Activated CD8-positive, alpha-beta T cell treated with anti-CD3 and anti-CD28 coated beads for 36 hours (primary cell): Measurements from ENCODE around the gene COLEC12. TPM values are rescaled to one million over a fixed set of nuclear protein-coding genes. Genes with fewer than 3 reads are reported as not detected.

Experiments used
- ATAC-seq: fragments of 200-7000 bp; cut with Tn5 transposase; one replicate; pipeline ENCODE4 v1.10.0; 2021; ENCODE audit warnings: mild to moderate bottlenecking, moderate library complexity
- CTCF ChIA-PET: fragments of 350-600 bp; sonication (Branson Sonifier 250); formaldehyde crosslinking; loops from one replicate; lab custom pipeline; 2021; ENCODE audit warnings: antibody characterized with exemption; lab: Charles Lee
- POLR2A ChIA-PET: fragments of 350-600 bp; sonication (Branson Sonifier 250); formaldehyde crosslinking; loops from one replicate; lab custom pipeline; 2021; ENCODE audit warnings: antibody characterized with exemption; lab: Charles Lee
- DNase-seq: peaks from one replicate; pipeline ENCODE4 v3.0.0-alpha.2; 2020
- H3K27ac Mint-ChIP-seq: one replicate; pipeline ENCODE4 v1.8.0; 2021; ENCODE audit warnings: mild to moderate bottlenecking, mixed read lengths
- H3K27me3 Mint-ChIP-seq: one replicate; pipeline ENCODE4 v1.8.0; 2021; ENCODE audit warnings: mixed read lengths
- H3K36me3 Mint-ChIP-seq: one replicate; pipeline ENCODE4 v1.8.0; 2021; ENCODE audit warnings: low read depth, mixed read lengths
- H3K4me1 Mint-ChIP-seq: one replicate; pipeline ENCODE4 v1.8.0; 2021; ENCODE audit warnings: low read depth, mixed read lengths
- H3K4me3 Mint-ChIP-seq: one replicate; pipeline ENCODE4 v1.8.0; 2021; ENCODE audit warnings: mild to moderate bottlenecking, moderate library complexity, mixed read lengths
- H3K9me3 Mint-ChIP-seq: one replicate; pipeline ENCODE4 v1.8.0; 2021; ENCODE audit warnings: mixed read lengths
- intact Hi-C: fragments of 100-400 bp; cut with micrococcal nuclease; formaldehyde crosslinking; loops from one replicate; pipeline ENCODE4 v1.10.0; 2022
- total RNA-seq, 2 experiments: library from RNA; stranded (reverse); gene quantifications; one replicate each; pipeline ENCODE4 v1.2.3, GENCODE V29; 2021
- TF ChIP-seq, protein P1 (sequence below): fragments of 200-600 bp; IDR thresholded peaks from one replicate; pipeline ENCODE4 v1.8.0; 2022; ENCODE audit warnings: antibody characterized with exemption, mild to moderate bottlenecking

COLEC12 gene
- total RNA-seq, 2 experiments from 2014 or later = not detected

DNA sequence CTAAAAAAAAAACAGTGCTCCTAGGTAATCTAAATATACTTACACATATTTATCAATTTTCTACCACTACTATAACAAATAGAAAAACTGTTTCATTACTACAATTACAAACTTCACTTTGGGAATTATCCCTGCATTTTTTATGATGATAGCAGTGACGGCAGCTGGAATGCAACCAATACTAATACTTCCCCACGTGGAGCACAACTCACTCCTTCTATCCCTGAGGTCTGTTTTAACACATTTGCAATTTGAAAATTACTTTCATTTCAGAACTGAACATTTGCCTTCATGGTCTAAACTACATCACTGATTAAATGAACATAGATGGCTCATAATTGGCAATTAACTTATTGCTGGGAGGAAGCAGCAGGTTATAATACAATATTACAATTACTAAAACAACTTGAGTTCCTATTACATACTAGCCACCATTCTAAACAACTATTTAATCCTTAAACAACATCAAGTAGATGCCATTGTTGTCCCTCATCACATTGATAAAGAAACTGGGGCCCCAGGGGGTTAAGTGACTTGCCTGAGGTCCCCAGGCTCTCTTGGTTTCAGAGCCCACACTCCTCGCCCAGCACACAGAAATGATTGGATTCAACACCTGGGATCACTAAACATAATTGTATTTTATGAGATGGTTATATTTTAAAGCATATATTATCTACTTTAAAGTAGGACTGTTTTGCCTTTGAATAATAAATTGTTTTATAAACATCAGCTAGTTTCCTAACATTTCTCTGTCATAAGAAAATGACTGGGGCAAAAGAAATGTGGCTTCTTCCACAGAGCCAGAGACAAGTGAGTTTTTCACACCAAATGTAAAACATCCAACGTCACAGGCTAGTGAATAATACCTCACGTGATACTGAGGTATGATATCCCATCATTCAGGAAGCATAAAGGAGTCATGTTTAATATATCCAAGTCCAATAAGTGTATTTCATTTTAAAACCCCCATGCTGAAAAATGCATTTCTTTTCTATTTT lies 6.2 kb downstream of the COLEC12 start:
- ATAC-seq (no peak), DNase-seq (no peak)
- peaks cover 29% of the 10 kb centered on the region for H3K27me3 Mint-ChIP-seq
- no peak overlapping the region for H3K27ac Mint-ChIP-seq
- H3K9me3 Mint-ChIP-seq = no peaks in the 10 kb centered on the region
- H3K4me1 Mint-ChIP-seq = no peaks in the 10 kb centered on the region
- intact Hi-C loops = no loop called here
- TF ChIP-seq, protein P1, sequence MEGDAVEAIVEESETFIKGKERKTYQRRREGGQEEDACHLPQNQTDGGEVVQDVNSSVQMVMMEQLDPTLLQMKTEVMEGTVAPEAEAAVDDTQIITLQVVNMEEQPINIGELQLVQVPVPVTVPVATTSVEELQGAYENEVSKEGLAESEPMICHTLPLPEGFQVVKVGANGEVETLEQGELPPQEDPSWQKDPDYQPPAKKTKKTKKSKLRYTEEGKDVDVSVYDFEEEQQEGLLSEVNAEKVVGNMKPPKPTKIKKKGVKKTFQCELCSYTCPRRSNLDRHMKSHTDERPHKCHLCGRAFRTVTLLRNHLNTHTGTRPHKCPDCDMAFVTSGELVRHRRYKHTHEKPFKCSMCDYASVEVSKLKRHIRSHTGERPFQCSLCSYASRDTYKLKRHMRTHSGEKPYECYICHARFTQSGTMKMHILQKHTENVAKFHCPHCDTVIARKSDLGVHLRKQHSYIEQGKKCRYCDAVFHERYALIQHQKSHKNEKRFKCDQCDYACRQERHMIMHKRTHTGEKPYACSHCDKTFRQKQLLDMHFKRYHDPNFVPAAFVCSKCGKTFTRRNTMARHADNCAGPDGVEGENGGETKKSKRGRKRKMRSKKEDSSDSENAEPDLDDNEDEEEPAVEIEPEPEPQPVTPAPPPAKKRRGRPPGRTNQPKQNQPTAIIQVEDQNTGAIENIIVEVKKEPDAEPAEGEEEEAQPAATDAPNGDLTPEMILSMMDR = no peak
- CTCF ChIA-PET = no interaction called here
- H3K36me3 Mint-ChIP-seq = no peaks in the 10 kb centered on the region
- POLR2A ChIA-PET = no interaction called here
- H3K4me3 Mint-ChIP-seq = no peak overlapping the region

DNA sequence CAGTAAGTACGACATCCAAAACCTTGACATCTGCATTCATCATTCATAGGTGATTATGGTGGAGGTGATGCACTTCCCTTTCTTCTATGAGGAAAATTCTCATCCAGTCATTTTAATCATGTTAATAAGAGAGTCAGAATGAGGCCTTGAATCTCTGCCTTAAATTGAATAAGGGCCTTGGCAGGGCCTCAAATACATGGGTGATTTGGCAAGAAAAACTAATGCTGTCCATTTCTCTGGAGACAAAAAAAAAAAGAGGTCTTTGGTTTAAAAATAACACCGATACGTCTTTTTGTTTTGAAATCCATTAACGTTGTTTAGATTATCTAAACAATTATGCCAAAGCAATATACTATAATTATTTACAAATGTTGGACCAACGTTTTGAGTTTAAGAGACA lies 8.1 kb downstream of the COLEC12 start:
- intact Hi-C loops = no loop called here
- Mint-ChIP-seq H3K9me3 (no peaks in the 10 kb centered on the region), H3K27ac (no peak overlapping the region), H3K4me1 (no peaks in the 10 kb centered on the region), H3K4me3 (no peak overlapping the region), H3K27me3 (peaks cover 16% of the 10 kb centered on the region), H3K36me3 (no peaks in the 10 kb centered on the region)
- TF ChIP-seq, protein P1 = no peak
- ATAC-seq (no peak), DNase-seq (no peak)
- CTCF ChIA-PET = no interaction called here
- POLR2A ChIA-PET = no interaction called here

DNA sequence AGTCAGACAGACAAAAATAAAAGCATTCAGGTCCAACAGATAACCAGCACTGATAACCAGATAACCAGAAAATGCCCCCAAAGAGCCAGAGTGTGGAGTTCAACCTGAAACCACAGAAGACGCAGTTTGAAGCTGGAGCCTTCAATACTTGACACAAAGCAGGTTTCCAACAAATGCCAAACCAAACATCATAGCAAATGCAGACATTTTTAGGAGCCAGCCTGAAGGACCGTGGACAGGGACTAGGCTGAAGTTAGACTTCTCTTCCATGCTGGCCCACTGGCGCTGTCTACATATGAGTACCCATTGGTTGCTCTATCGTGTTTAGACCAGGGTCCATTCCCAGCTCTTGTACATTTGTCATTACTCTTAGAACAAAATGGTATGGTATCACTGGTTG lies 9.9 kb downstream of the COLEC12 start:
- ChIA-PET POLR2A (no interaction called here), CTCF (no interaction called here)
- no peak for ATAC-seq
- Mint-ChIP-seq H3K4me1 (no peaks in the 10 kb centered on the region), H3K4me3 (no peak overlapping the region), H3K36me3 (no peaks in the 10 kb centered on the region), H3K9me3 (no peaks in the 10 kb centered on the region), H3K27ac (no peak overlapping the region), H3K27me3 (peaks cover 15% of the 10 kb centered on the region)
- intact Hi-C loops = no loop called here
- no peak for DNase-seq
- TF ChIP-seq, protein P1 = no peak

DNA sequence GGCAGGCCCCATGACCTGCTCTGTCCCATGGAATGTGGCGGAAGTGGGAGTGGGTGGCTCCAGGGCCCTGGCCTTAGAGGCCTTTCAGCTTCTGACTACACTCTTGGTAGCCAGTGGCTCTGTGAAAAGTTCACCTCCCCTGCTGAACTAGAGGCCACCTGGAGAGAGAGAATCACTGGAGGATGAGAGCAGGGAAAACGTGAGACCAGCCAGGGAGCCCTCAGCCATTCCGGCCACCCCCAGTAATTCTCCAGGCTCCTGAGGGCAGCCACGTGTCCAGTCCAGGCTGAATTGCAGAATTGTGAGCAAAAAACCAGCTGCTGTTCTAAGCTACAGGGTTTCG lies 10.5 kb downstream of the COLEC12 start:
- no peaks in the 10 kb centered on the region for H3K9me3 Mint-ChIP-seq
- no peaks in the 10 kb centered on the region for H3K36me3 Mint-ChIP-seq
- TF ChIP-seq, protein P1 = no peak
- POLR2A ChIA-PET = no interaction called here
- no peak overlapping the region for H3K4me3 Mint-ChIP-seq
- peaks cover 10% of the 10 kb centered on the region for H3K27me3 Mint-ChIP-seq
- ATAC-seq = no peak
- H3K27ac Mint-ChIP-seq = no peak overlapping the region
- H3K4me1 Mint-ChIP-seq = no peaks in the 10 kb centered on the region
- DNase-seq = no peak
- intact Hi-C loops = no loop called here
- CTCF ChIA-PET = interaction anchor here (1.4 kb wide), 1 partner anchor 125 kb away, joined by 3 read pairs; no protein-coding TSS in a partner anchor
